OCI-LY1 (cell line): ENCODE results near the gene KIAA1549.

Source experiments
- H2AFZ ChIP-seq: fragments of 200-600 bp; sonication (generic), shearing (Covaris generic); 2 replicates; pipeline ENCODE4 v1.6.0; 2014; ENCODE audit warnings: antibody characterized with exemption, mild to moderate bottlenecking, low read length
- H3F3A ChIP-seq: fragments of 200-600 bp; sonication (generic), shearing (Covaris generic); 2 replicates; pipeline ENCODE4 v1.6.0; 2014; ENCODE audit warnings: mild to moderate bottlenecking, antibody characterized with exemption, low read length, moderate library complexity; ENCODE audit not compliant: insufficient read depth
- H3K27ac ChIP-seq: fragments of 200-600 bp; sonication (generic); 2 replicates; pipeline ENCODE4 v1.5.1; 2014; ENCODE audit warnings: low read length, mixed run types, mild to moderate bottlenecking, low read depth; ENCODE audit not compliant: poor library complexity, severe bottlenecking
- H3K27me3 ChIP-seq: fragments of 200-600 bp; sonication (generic); 2 replicates; pipeline ENCODE4 v1.6.0; 2014; ENCODE audit warnings: antibody characterized with exemption, mild to moderate bottlenecking, low read length, moderate library complexity; ENCODE audit not compliant: insufficient read depth
- H3K36me3 ChIP-seq: fragments of 200-600 bp; sonication (generic); 2 replicates; pipeline ENCODE4 v1.6.1; 2014; ENCODE audit warnings: mild to moderate bottlenecking, antibody characterized with exemption, low read length, moderate library complexity, mixed read lengths; ENCODE audit not compliant: insufficient read depth
- H3K4me1 ChIP-seq: fragments of 200-600 bp; sonication (generic); 2 replicates; pipeline ENCODE4 v1.5.1; 2014; ENCODE audit warnings: mild to moderate bottlenecking, low read length, moderate library complexity; ENCODE audit not compliant: insufficient read depth, severe bottlenecking
- H3K4me2 ChIP-seq: fragments of 200-600 bp; sonication (generic), shearing (Covaris generic); 2 replicates; pipeline ENCODE4 v1.6.1; 2014; ENCODE audit warnings: low read length
- H3K4me3 ChIP-seq: fragments of 200-600 bp; sonication (generic); 2 replicates; pipeline ENCODE4 v1.5.1; 2014; ENCODE audit warnings: low read length, low read depth, mild to moderate bottlenecking, mixed read lengths; ENCODE audit not compliant: poor library complexity, severe bottlenecking
- H3K79me2 ChIP-seq: fragments of 200-600 bp; shearing (Covaris generic); 2 replicates; pipeline ENCODE4 v1.6.1; 2016; ENCODE audit warnings: mixed run types, low read length, mixed read lengths; ENCODE audit not compliant: insufficient read depth
- H3K9ac ChIP-seq: fragments of 200-600 bp; sonication (generic), shearing (Covaris generic); 2 replicates; pipeline ENCODE4 v1.6.1; 2014; ENCODE audit warnings: mild to moderate bottlenecking, low read length, mixed read lengths
- H3K9me2 ChIP-seq: fragments of 200-600 bp; sonication (generic), shearing (Covaris generic); 2 replicates; pipeline ENCODE4 v1.6.1; 2014; ENCODE audit warnings: low read depth, mild to moderate bottlenecking, low read length, mixed read lengths
- H3K9me3 ChIP-seq: fragments of 200-600 bp; shearing (Covaris generic); 2 replicates; pipeline ENCODE4 v1.6.1; 2014; ENCODE audit warnings: low read length, mixed read lengths
- H4K20me1 ChIP-seq: fragments of 200-600 bp; sonication (generic), shearing (Covaris generic); 2 replicates; pipeline ENCODE4 v1.6.0; 2016; ENCODE audit warnings: mild to moderate bottlenecking, low read length; ENCODE audit not compliant: insufficient read depth
- CTCF ChIP-seq: fragments of 200-600 bp; sonication (generic), shearing (Covaris generic); IDR thresholded peaks from 2 replicates; pipeline ENCODE4 v1.5.1; 2017; ENCODE audit warnings: mild to moderate bottlenecking, antibody characterized with exemption, low read length, moderate library complexity, mixed read lengths
- EZH2 ChIP-seq: fragments of 200-600 bp; sonication (generic), shearing (Covaris generic); IDR thresholded peaks from 2 replicates; pipeline ENCODE4 v1.8.0; 2017; ENCODE audit warnings: borderline replicate concordance, mixed run types, mild to moderate bottlenecking, antibody characterized with exemption, low read length, moderate library complexity, mixed read lengths

The KIAA1549 gene

GRCh38 chr7:138878856-138879255 is 102.3 kb downstream of the KIAA1549 start:
- no peak overlapping the region for H3K4me2 ChIP-seq
- no peak overlapping the region for H3K27ac ChIP-seq
- H2AFZ ChIP-seq = no peak overlapping the region
- no peaks in the 10 kb centered on the region for H3K79me2 ChIP-seq
- no peaks in the 10 kb centered on the region for H4K20me1 ChIP-seq
- H3K4me1 ChIP-seq = no peaks in the 10 kb centered on the region
- H3K4me3 ChIP-seq = no peak overlapping the region
- H3F3A ChIP-seq = no peaks in the 10 kb centered on the region
- no peaks in the 10 kb centered on the region; the same call in 1 of the 2 replicates for H3K27me3 ChIP-seq
- no peaks in the 10 kb centered on the region for H3K9me3 ChIP-seq
- no peaks in the 10 kb centered on the region for H3K36me3 ChIP-seq
- no peak for TF ChIP-seq EZH2
- no peak for TF ChIP-seq CTCF
- H3K9ac ChIP-seq = no peak overlapping the region
- no peaks in the 10 kb centered on the region for H3K9me2 ChIP-seq

GRCh38 chr7:138878051-138878450 is 103.1 kb downstream of the KIAA1549 start:
- H3K9me2 ChIP-seq = no peaks in the 10 kb centered on the region
- no peaks in the 10 kb centered on the region for H3K9me3 ChIP-seq
- no peak overlapping the region for H2AFZ ChIP-seq
- no peaks in the 10 kb centered on the region for H4K20me1 ChIP-seq
- H3K9ac ChIP-seq = no peak overlapping the region
- H3K4me3 ChIP-seq = no peak overlapping the region
- no peaks in the 10 kb centered on the region for H3K79me2 ChIP-seq
- TF ChIP-seq CTCF = no peak
- H3K27ac ChIP-seq = no peak overlapping the region
- H3F3A ChIP-seq = no peaks in the 10 kb centered on the region
- H3K27me3 ChIP-seq = no peaks in the 10 kb centered on the region
- no peaks in the 10 kb centered on the region for H3K4me1 ChIP-seq
- no peaks in the 10 kb centered on the region for H3K36me3 ChIP-seq
- no peak overlapping the region for H3K4me2 ChIP-seq

GRCh38 chr7:138876326-138876725 is 104.9 kb downstream of the KIAA1549 start:
- H2AFZ ChIP-seq = no peak overlapping the region
- H3K4me2 ChIP-seq = no peak overlapping the region
- no peaks in the 10 kb centered on the region for H3K4me1 ChIP-seq
- no peak overlapping the region for H3K27ac ChIP-seq
- H3K9me2 ChIP-seq = no peaks in the 10 kb centered on the region
- H3F3A ChIP-seq = no peaks in the 10 kb centered on the region
- H4K20me1 ChIP-seq = no peaks in the 10 kb centered on the region
- H3K27me3 ChIP-seq = no peaks in the 10 kb centered on the region
- no peak overlapping the region for H3K4me3 ChIP-seq
- no peaks in the 10 kb centered on the region for H3K9me3 ChIP-seq
- no peak overlapping the region for H3K9ac ChIP-seq
- no peaks in the 10 kb centered on the region for H3K79me2 ChIP-seq
- no peak for TF ChIP-seq CTCF
- no peak for TF ChIP-seq EZH2
- no peaks in the 10 kb centered on the region for H3K36me3 ChIP-seq
